ENCODE measurements around the gene TMPRSS2.
A peak's percentile ranks its signal among the peaks of the same experiment; 100 is the strongest.
"Not testable (repeated sequence)": the region's sequence is repeated elsewhere in the genome, so short reads cannot be mapped to it uniquely, and the experiment has no call there.

The TMPRSS2 gene

DNA sequence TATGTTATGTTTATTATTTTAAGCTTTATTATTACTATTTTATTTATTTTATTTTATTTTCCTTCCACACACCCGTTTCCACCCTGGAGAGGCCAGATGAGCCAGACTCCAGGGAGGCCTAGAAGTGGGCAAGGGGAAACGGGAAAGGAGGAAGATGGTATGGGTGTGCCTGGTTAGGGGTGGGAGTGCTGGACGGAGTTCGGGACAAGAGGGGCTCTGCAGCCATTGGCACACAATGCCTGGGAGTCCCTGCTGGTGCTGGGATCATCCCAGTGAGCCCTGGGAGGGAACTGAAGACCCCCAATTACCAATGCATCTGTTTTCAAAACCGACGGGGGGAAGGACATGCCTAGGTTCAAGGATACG, 82.4 kb downstream of the TMPRSS2 start:
- DNase-seq, result no peak

DNA sequence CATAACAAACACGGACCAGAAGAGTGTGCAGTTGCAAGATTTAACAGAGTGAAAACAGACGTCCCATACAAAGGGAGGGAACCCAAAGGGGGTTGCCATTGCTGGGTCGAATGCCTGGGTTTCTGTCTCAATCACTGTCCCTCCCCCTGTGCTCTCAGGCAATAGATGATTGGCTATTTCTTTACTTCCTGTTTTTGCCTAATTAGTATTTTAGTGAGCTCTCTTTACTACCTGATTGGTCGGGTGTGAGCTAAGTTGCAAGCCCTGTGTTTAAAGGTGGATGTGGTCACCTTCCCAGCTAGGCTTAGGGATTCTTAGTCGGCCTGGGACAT, 84.7 kb downstream of the TMPRSS2 start:
- not testable (repeated sequence) for DNase-seq

DNA sequence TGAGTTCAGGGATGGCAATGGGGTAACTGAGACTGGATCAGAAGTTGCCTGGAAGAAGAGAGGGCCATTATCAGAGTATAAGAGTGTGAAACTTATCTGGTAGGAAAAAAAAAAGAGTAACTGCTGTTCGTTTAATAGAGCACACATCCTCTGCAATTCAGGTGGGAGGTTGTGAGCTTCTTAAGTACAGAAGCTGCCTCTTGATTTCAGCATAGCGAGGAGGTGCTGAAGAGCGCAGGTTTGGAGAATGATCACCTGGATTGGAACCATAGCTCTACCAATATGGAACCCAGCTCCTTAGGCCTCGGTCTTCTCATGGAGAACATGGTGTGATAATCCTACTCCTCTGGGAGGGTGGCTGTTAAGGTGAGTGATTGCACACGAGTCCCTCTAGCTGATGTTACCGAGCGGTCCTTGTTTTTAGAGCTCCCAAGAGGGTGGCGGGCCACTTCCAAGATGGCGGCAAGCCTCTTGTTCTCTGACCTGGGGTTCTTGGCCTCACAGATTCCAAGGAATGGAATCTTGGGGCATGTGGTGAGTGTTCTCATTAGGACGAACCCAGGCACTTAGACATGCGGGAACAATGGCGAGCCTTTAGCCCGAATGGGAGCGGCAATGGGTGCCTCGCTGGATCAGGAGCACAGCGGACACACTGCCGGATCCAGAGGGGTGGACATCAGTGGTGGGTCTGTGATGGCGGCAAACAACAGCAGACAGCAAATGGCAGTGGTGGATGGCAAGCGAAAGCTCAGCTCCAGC, 85.2 kb downstream of the TMPRSS2 start:
- no peak for DNase-seq

DNA sequence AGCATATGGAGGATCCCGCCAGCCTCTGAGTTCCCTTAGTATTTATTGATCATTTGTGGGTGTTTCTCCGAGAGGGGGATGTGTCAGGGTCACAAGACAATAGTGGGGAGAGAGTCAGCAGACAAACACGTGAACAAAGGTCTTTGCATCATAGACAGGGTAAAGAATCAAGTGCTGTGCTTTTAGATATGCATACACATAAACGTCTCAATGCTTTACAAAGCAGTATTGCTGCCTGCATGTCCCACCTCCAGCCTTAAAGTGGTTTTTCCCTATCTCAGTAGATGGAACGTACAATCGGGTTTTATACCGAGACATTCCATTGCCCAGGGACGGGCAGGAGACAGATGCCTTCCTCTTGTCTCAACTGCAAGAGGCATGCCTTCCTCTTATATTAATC, 87.0 kb downstream of the TMPRSS2 start:
- DNase-seq, result not testable (repeated sequence)

DNA sequence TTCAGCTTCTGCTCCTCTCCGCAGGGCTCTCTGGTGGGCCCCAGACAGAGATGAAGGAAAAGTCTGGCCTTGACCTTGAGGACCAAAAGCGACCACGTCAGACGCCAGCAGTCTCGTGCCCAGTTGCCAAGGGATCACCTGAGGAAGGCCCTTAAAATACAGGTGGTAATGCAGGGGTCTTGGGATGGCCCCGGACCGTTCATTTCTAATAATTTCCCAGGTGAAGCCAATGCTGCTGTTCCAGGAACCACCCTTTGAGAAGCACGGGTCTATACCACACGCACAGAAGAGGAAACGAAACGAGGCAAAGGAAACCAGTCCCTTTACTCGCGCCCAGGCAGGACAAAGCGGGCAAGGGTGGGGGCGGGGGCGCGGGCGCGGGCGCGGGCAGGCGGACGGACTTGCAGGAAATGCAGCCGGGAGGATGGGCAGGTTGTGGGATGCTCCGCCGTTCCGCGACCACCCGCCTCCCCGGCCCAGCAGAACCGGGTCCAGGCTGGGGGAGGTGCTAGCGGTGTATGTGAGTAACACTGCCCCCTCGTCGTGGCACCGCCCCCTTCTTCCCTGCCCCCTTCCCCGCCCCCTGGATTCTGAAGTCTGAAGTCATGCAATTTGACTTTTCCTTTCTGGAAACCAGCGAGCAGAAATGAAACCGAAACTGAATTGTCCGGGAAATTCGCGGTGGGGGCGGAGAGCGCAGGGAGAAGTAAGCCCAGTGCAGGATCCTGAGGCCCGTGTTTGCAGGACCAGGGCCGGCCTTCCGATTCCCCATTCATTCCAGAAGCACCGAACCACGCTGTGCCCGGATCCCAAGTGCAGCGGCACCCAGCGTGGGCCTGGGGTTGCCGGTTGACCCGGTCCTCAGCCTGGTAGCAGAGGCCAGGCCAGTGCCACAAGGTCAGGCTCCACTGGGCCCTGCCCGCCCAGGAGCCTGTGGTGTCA, 87.8 kb downstream of the TMPRSS2 start:
- peak; percentile 34 for DNase-seq

DNA sequence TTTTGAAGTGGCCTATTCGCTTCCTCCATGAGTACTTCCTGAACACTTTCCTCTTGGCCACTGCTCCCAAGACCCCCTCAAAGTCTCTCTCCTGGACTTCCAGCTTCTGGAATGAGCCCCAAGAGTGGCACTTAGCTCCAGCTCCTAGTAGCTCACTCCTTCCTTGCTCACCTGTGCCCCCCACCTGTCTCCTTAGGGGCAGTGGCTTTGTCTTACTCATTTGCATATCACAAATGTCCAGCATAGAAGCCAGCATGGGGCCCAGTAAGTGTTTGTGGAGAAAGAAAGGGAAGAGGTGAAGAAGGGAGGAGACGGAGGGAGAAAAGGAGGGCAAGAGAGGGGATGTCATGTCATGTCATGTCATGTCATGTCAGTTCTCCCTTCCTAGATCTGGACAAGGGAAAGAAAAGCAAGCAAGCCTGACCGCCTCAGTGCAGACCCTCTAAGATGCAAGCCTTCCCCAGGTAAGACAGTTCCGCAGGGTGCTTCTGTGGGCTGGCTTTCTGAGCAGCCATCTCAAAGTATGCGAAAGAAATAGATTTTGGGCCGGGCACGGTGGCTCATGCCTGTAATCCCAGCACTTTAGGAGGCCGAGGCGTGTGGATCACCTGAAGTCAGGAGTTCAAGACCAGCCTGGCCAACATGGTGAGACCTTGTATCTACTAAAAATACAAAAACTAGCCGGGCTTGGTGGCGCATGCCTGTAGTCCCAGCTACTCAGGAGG, 88.8 kb downstream of the TMPRSS2 start:
- DNase-seq, result no peak

DNA sequence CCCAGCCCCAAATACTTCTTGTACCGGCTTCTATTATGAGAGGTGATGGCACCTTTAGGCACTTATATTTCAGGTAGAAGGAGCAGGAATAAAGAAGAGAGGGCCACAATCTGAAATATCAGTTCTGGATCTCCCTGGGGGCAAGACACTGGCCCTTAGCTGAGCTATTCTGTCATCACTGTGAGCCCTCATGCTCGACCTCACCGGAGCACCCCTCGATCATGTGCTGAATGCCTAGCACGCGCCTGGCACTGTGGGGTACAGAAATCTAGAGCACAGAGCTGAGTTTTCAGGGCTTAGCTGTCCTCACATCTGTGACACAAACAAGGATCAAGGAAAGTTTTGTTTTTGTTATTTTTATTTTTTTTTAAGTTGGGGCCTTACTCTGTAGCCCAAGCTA, 89.6 kb downstream of the TMPRSS2 start:
- DNase-seq, result no peak

DNA sequence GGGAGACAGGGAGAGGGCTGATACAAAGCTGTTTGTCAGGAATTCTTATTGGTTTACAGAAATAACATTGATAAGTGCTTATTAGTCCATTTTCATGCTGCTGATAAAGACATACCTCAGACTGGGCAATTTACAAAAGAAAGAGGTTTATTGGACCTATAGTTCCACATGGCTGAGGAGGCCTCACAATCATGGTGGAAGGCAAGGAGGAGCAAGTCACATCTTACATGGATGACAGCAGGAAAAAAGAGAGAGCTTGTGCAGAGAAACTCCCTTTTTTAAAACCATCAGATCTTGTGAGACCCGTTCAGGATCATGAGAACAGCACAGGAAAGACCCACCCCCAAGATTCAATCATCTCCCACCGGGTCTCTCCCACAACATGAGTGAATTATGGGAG, 90.5 kb downstream of the TMPRSS2 start:
- DNase-seq, result not testable (repeated sequence)

Data from stimulated activated CD4-positive, alpha-beta T cell treated with anti-CD3 and anti-CD28 coated beads, Interleukin-1b, Interleukin-23, amount 100 ng/mL, for 48 hours (primary cell).